ENCODE results near the gene ZER1.
A peak's percentile ranks its signal among the peaks of the same experiment; 100 is the strongest.

The ZER1 gene

DNA sequence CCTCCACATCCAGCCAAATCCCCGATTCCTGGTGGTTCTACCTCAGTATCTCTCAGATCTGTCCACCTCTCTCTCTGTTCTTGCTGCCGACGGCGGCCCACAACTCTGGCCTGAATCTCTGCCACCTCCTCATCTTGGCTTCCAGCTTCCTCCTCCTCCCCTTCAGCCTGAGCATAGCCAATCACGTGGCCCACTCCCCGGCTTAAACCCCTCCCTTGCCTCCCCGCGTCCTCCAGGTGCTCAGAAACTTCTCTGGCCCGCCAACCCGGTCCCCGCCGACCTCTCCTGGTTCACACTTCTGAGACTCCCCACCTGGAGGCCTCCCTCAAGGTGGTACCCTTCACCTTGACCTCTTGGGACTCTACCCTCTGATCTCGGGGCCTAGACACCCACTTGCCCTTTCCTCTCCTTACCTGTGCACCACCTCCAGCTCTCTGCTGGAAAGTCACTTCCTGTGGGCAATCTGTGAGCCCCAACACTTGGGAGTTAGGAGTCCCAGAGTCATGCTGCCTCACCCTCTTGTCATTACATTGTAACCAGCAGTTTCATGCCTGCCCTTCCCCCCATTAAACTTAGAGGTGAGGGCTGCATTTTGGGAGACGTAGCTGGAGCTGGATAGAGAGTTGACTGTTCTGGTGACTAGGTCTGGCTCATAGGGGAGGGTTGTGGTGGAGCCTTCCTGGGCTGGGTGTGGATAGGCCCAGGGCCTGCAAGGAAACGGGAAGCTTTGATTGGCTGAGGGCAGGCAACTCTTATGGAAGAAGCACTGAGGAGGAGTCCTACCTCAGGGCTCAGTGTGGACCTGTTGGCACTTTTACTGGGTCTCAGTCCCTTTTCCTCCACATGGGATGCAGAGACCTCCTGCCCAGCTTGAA is 87.2 kb downstream of the ZER1 start:
- TF ChIP-seq, protein P1, sequence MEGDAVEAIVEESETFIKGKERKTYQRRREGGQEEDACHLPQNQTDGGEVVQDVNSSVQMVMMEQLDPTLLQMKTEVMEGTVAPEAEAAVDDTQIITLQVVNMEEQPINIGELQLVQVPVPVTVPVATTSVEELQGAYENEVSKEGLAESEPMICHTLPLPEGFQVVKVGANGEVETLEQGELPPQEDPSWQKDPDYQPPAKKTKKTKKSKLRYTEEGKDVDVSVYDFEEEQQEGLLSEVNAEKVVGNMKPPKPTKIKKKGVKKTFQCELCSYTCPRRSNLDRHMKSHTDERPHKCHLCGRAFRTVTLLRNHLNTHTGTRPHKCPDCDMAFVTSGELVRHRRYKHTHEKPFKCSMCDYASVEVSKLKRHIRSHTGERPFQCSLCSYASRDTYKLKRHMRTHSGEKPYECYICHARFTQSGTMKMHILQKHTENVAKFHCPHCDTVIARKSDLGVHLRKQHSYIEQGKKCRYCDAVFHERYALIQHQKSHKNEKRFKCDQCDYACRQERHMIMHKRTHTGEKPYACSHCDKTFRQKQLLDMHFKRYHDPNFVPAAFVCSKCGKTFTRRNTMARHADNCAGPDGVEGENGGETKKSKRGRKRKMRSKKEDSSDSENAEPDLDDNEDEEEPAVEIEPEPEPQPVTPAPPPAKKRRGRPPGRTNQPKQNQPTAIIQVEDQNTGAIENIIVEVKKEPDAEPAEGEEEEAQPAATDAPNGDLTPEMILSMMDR (IDR thresholded peaks at IDR 0.05; ENCODE audit: insufficient read depth, low read depth, low read length, missing control alignments), result no peak
- peak; percentile 93 for DNase-seq (ENCODE audit: low read depth)
- H3K4me3 ChIP-seq (ENCODE audit: low read depth, low read length), result peak overlapping the region; percentile 87

DNA sequence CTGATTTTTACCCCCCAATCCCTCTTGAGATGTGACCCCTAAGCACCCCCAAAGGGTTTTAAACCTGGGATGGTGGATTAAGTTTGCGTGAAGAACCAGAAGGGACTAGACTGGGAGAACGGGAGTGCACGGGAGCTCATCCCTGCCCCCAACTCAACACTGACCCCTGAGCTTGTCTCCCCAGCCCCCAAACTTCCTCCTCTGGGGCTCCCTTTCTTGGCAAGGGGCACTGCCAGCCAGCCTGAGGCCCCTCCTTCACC is 87.7 kb downstream of the ZER1 start:
- TF ChIP-seq, protein P1 (IDR thresholded peaks at IDR 0.05; ENCODE audit: insufficient read depth, low read depth, low read length, missing control alignments), result no peak
- DNase-seq (ENCODE audit: low read depth), result no peak
- peak overlapping the region; percentile 87 for H3K4me3 ChIP-seq (ENCODE audit: low read depth, low read length)

DNA sequence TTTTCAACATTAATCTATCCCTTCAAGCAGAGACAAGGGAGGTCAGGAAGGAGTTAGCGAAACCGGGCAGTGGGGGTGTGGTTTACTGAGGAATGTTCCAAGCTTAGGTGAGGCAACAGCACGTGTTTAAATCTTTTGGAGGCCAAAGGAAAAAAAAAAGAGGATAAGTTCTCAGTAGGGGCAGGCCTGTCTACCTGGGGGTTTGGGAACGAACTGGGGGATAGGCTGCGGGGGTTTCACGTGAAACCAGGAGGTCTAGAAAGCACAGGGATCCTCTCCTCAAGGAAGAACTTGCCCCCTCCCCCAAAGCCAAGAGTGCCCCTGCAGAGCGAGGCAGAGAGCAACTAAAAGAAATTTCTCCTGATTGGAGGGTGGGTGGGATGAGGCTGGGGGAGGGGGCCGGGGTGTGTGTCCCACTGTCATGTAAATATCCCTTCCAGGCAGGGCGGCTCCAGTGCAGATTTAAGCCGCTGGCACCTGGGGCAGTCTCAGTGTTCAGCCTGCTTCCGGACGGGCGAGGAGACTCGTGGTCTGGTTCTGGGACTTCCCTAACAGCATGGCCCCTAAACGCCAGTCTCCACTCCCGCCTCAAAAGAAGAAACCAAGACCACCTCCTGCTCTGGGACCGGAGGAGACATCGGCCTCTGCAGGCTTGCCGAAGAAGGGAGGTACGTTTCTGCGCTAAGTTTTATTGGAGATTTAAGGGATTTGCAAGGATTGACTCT is 88.2 kb downstream of the ZER1 start:
- H3K4me3 ChIP-seq (ENCODE audit: low read depth, low read length), result peak overlapping the region; percentile 87
- TF ChIP-seq, protein P1 (IDR thresholded peaks at IDR 0.05; ENCODE audit: insufficient read depth, low read depth, low read length, missing control alignments), result no peak
- peak; percentile 90 for DNase-seq (ENCODE audit: low read depth)

Data from GM12865 (cell line).